ENCODE results near the gene ST6GAL1. TPM values are rescaled to one million over a fixed set of nuclear protein-coding genes. Genes with fewer than 3 reads are reported as not detected.
"Not testable (repeated sequence)": the region's sequence is repeated elsewhere in the genome, so short reads cannot be mapped to it uniquely, and the experiment has no call there.

The ST6GAL1 gene
- 38.7 TPM for polyA plus RNA-seq (2012; ENCODE audit: insufficient read depth, insufficient read length, low read depth)

- peaks cover 4% of the 10 kb centered on the region for H3K36me3 ChIP-seq
- no peaks in the 10 kb centered on the region for H3K27me3 ChIP-seq
- TF ChIP-seq CTCF (IDR thresholded peaks at IDR 0.05; ENCODE audit: low read depth, low read length): peak; percentile 39
- peaks cover 7% of the 10 kb centered on the region for H3K4me1 ChIP-seq
- peak; percentile 64 for DNase-seq
- H3K9me3 ChIP-seq: no peaks in the 10 kb centered on the region
- peak within 1 kb of the TSS; percentile 74 for H3K4me3 ChIP-seq (ENCODE audit: low read depth, low read length)
These were observed at the start of gene ST6GAL1 for GRCh38 chr3:186930143-186930640. ST6GAL1 (plus strand) TSS chr3:186930526; CDS start chr3:187042704, 112,178 bp downstream.

GRCh38 chr3:186882150-186882524 is 48.2 kb upstream of the ST6GAL1 start:
- no peak for DNase-seq

DNA sequence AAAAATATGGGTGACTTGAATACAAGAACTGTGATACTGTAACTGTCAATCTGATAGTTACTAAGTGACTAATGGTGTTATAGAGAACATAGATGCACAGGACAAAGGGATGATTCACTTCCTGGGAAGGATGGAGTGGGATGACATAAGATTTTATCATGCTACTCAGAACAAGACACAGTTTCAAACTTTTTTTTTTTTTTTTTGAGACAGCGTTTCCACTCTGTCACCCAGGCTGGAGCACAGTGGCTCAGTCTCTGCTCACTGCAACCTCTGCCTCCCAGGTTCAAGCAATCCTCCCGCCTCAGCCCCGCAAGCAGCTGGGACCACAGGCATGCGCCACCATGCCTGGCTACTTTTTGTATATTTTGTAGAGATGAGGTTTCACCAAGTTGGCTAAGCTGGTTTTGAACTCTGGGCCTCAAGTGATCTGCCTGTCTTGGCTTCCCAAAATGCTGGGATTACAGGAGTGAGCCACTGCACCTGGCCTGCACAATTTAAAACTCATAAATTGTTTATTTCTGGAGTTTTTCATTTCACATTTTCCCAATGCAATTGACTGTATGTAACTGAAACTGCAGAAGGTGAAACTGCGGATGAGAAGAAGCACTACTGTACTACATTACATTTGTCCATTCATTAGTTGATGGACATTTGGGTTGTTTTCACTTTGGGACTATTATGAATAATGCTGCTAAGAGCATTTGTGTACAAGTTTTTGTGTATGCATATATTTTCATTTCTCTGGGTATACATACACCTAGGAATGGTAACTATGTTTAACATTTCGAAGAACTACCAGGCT is 47.2 kb upstream of the ST6GAL1 start:
- peak; percentile 50 for DNase-seq
- Histone ChIP-seq H3K36me3 (no peaks in the 10 kb centered on the region), H3K4me3 (ENCODE audit: low read depth, low read length) (no peak overlapping the region), H3K27me3 (no peaks in the 10 kb centered on the region), H3K4me1 (peaks cover 26% of the 10 kb centered on the region), H3K9me3 (no peaks in the 10 kb centered on the region)
- TF ChIP-seq CTCF (IDR thresholded peaks at IDR 0.05; ENCODE audit: low read depth, low read length): no peak

More at GRCh38 chr3:186882150-186882524, 48.2 kb upstream of the ST6GAL1 start:
- H3K9me3 ChIP-seq: no peaks in the 10 kb centered on the region
- H3K4me1 ChIP-seq: peaks cover 26% of the 10 kb centered on the region
- H3K36me3 ChIP-seq: no peaks in the 10 kb centered on the region
- peak overlapping the region; percentile 6; the same call in 1 of the 2 replicates for H3K4me3 ChIP-seq (ENCODE audit: low read depth, low read length)
- no peaks in the 10 kb centered on the region for H3K27me3 ChIP-seq
- TF ChIP-seq CTCF (IDR thresholded peaks at IDR 0.05; ENCODE audit: low read depth, low read length): no peak

DNA sequence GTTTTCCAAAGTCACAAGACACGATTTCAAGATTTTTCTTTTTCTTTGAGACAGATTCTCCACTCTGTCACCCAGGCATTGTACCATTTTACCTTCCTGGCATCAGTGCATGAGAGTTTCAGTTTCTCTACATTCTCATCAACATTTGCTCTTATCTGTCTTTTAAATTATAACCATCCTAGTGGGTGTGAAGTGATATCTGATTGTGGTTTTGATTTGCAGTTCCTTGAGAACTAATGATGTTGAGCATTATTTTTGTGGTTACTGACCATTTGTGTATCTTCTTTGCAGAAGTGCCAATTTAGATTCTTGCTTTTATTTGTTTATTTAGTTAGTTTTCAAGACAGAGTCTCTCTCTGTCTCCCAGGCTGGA is 46.7 kb upstream of the ST6GAL1 start:
- no peak for DNase-seq
- H3K27me3 ChIP-seq: no peaks in the 10 kb centered on the region
- no peak overlapping the region for H3K4me3 ChIP-seq (ENCODE audit: low read depth, low read length)
- TF ChIP-seq CTCF (IDR thresholded peaks at IDR 0.05; ENCODE audit: low read depth, low read length): no peak
- H3K9me3 ChIP-seq: no peaks in the 10 kb centered on the region
- H3K4me1 ChIP-seq: peaks cover 29% of the 10 kb centered on the region
- no peaks in the 10 kb centered on the region for H3K36me3 ChIP-seq

- not testable (repeated sequence) for H3K4me3 ChIP-seq (ENCODE audit: low read depth, low read length); H3K36me3 ChIP-seq; DNase-seq; H3K27me3 ChIP-seq; H3K9me3 ChIP-seq
- peaks cover 34% of the 10 kb centered on the region for H3K4me1 ChIP-seq
These were observed 45.5 kb upstream of the ST6GAL1 start for GRCh38 chr3:186884868-186885267.

GRCh38 chr3:186886202-186886981 is 43.9 kb upstream of the ST6GAL1 start:
- no peak for TF ChIP-seq CTCF (IDR thresholded peaks at IDR 0.05; ENCODE audit: low read depth, low read length)
- Histone ChIP-seq H3K27me3 (no peaks in the 10 kb centered on the region), H3K4me1 (peaks cover 31% of the 10 kb centered on the region), H3K36me3 (no peaks in the 10 kb centered on the region), H3K4me3 (ENCODE audit: low read depth, low read length) (no peak overlapping the region), H3K9me3 (no peaks in the 10 kb centered on the region)
- DNase-seq: no peak

GRCh38 chr3:186887507-186887938 is 42.8 kb upstream of the ST6GAL1 start:
- H3K9me3 ChIP-seq; H3K27me3 ChIP-seq; H3K4me3 ChIP-seq (ENCODE audit: low read depth, low read length); DNase-seq; H3K36me3 ChIP-seq: not testable (repeated sequence)
- peaks cover 21% of the 10 kb centered on the region for H3K4me1 ChIP-seq

All from BE2C (cell line).